ENCODE measurements around the gene PIH1D1. TPM values are rescaled to one million over a fixed set of nuclear protein-coding genes. Genes with fewer than 3 reads are reported as not detected.

PIH1D1 gene
- total and polyA plus RNA-seq, 4 donors, result 45.0 to 124 (median 64.2) TPM

GRCh38 chr19:49403404-49404187 is 48.0 kb downstream of the PIH1D1 start:
- DNase-seq (no peak), ATAC-seq (ENCODE audit: low FRiP score) (no peak)
- H3K4me1 ChIP-seq (ENCODE audit: control insufficient read depth in 1 of 2, insufficient read depth in 2 of 2, low read length in 2 of 2), result no peaks in the 10 kb centered on the region
- H3K27me3 ChIP-seq (ENCODE audit: control insufficient read depth in 1 of 2, insufficient read depth in 2 of 2, low read length in 1 of 2), result no peaks in the 10 kb centered on the region
- H3K4me3 ChIP-seq (ENCODE audit: low read length in 2 of 2), result no peak overlapping the region
- 65 to 68% methylated on average over 7 of the region's 7 CpGs for WGBS, 2 donors
- no peaks in the 10 kb centered on the region for H3K9me3 ChIP-seq (ENCODE audit: control insufficient read depth, low read length)
- no peaks in the 10 kb centered on the region for H3K36me3 ChIP-seq (ENCODE audit: control insufficient read depth in 1 of 2, insufficient read depth in 2 of 2, low read length in 1 of 2)
- intact Hi-C loops (cut with DNase I), result no loop called here
- H3K27ac ChIP-seq (ENCODE audit: low read depth in 1 of 2, low read length in 2 of 2), result no peak overlapping the region

- no peak overlapping the region for H3K4me3 ChIP-seq (ENCODE audit: low read length in 2 of 2)
- DNase-seq (no peak), ATAC-seq (ENCODE audit: low FRiP score) (no peak)
- intact Hi-C loops (cut with DNase I), result no loop called here
- H3K9me3 ChIP-seq (ENCODE audit: control insufficient read depth, low read length), result no peaks in the 10 kb centered on the region
- no peaks in the 10 kb centered on the region for H3K27me3 ChIP-seq (ENCODE audit: control insufficient read depth in 1 of 2, insufficient read depth in 2 of 2, low read length in 1 of 2)
- WGBS, 2 donors, result 85 to 90% methylated on average over 6 of the region's 6 CpGs
- H3K27ac ChIP-seq (ENCODE audit: low read depth in 1 of 2, low read length in 2 of 2), result no peak overlapping the region
- no peaks in the 10 kb centered on the region for H3K4me1 ChIP-seq (ENCODE audit: control insufficient read depth in 1 of 2, insufficient read depth in 2 of 2, low read length in 2 of 2)
- no peaks in the 10 kb centered on the region for H3K36me3 ChIP-seq (ENCODE audit: control insufficient read depth in 1 of 2, insufficient read depth in 2 of 2, low read length in 1 of 2)
Measured at GRCh38 chr19:49400029-49400428, 51.6 kb downstream of the PIH1D1 start.

- DNase-seq (no peak), ATAC-seq (ENCODE audit: low FRiP score) (no peak)
- H3K9me3 ChIP-seq (ENCODE audit: control insufficient read depth, low read length), result no peaks in the 10 kb centered on the region
- intact Hi-C loops (cut with DNase I), result loop anchor here (5.0 to 10.0 kb wide), 2 partner anchors 146 to 163 kb away; no protein-coding TSS in a partner anchor
- H3K27ac ChIP-seq (ENCODE audit: low read depth in 1 of 2, low read length in 2 of 2), result no peak overlapping the region
- no peak overlapping the region for H3K4me3 ChIP-seq (ENCODE audit: low read length in 2 of 2)
- no peaks in the 10 kb centered on the region for H3K27me3 ChIP-seq (ENCODE audit: control insufficient read depth in 1 of 2, insufficient read depth in 2 of 2, low read length in 1 of 2)
- WGBS, 2 donors, result 86 to 88% methylated on average over 6 of the region's 6 CpGs
- no peaks in the 10 kb centered on the region for H3K4me1 ChIP-seq (ENCODE audit: control insufficient read depth in 1 of 2, insufficient read depth in 2 of 2, low read length in 2 of 2)
- H3K36me3 ChIP-seq (ENCODE audit: control insufficient read depth in 1 of 2, insufficient read depth in 2 of 2, low read length in 1 of 2), result no peaks in the 10 kb centered on the region
Measured at GRCh38 chr19:49398931-49399330, 52.7 kb downstream of the PIH1D1 start.

GRCh38 chr19:49398001-49398615 is 53.5 kb downstream of the PIH1D1 start:
- Histone ChIP-seq H3K9me3 (ENCODE audit: control insufficient read depth, low read length) (no peaks in the 10 kb centered on the region), H3K4me3 (ENCODE audit: low read length in 2 of 2) (no peak overlapping the region), H3K27me3 (ENCODE audit: control insufficient read depth in 1 of 2, insufficient read depth in 2 of 2, low read length in 1 of 2) (no peaks in the 10 kb centered on the region), H3K36me3 (ENCODE audit: control insufficient read depth in 1 of 2, insufficient read depth in 2 of 2, low read length in 1 of 2) (no peaks in the 10 kb centered on the region), H3K27ac (ENCODE audit: low read depth in 1 of 2, low read length in 2 of 2) (no peak overlapping the region), H3K4me1 (ENCODE audit: control insufficient read depth in 1 of 2, insufficient read depth in 2 of 2, low read length in 2 of 2) (no peaks in the 10 kb centered on the region)
- 71 to 75% methylated on average over 11 of the region's 11 CpGs for WGBS, 2 donors
- intact Hi-C loops (cut with DNase I), result loop anchor here (5.0 to 10.0 kb wide), 2 partner anchors 147 to 164 kb away; no protein-coding TSS in a partner anchor
- ATAC-seq (ENCODE audit: low FRiP score) (no peak), DNase-seq (no peak)

GRCh38 chr19:49396738-49397505 is 54.7 kb downstream of the PIH1D1 start:
- Histone ChIP-seq H3K4me3 (ENCODE audit: low read length in 2 of 2) (no peak overlapping the region), H3K27me3 (ENCODE audit: control insufficient read depth in 1 of 2, insufficient read depth in 2 of 2, low read length in 1 of 2) (no peaks in the 10 kb centered on the region), H3K36me3 (ENCODE audit: control insufficient read depth in 1 of 2, insufficient read depth in 2 of 2, low read length in 1 of 2) (no peaks in the 10 kb centered on the region), H3K9me3 (ENCODE audit: control insufficient read depth, low read length) (no peaks in the 10 kb centered on the region), H3K4me1 (ENCODE audit: control insufficient read depth in 1 of 2, insufficient read depth in 2 of 2, low read length in 2 of 2) (no peaks in the 10 kb centered on the region), H3K27ac (ENCODE audit: low read depth in 1 of 2, low read length in 2 of 2) (no peak overlapping the region)
- 80 to 81% methylated on average over 8 of the region's 8 CpGs for WGBS, 2 donors
- ATAC-seq (ENCODE audit: low FRiP score), result no peak
- intact Hi-C loops (cut with DNase I), result loop anchor here (5.0 to 10.0 kb wide), 2 partner anchors 148 to 165 kb away; no protein-coding TSS in a partner anchor
- DNase-seq, result no peak

Small RNAs within 50 kb of the gene (microRNA-seq; reads per million reads assigned to microRNA genes)
- 228 to 315 reads per million in 2 donors for gene MIR150

Other genes starting within 250 kb of the PIH1D1 start
- 1 to 10 TPM; 3.0 to 4.6 TPM for gene SLC6A16, start 126.6 kb downstream of the PIH1D1 start, total RNA-seq
- 10 to 100 TPM in 1 of 2 donors, 1 to 10 TPM in 1; 2.4 to 12.9 TPM for gene SLC6A16, start 126.6 kb downstream of the PIH1D1 start, polyA plus RNA-seq
- gene CD37, start 116.4 kb downstream of the PIH1D1 start, total RNA-seq, result 10 to 100 TPM; 18.3 to 40.1 TPM
- 10 to 100 TPM in 1 of 2 donors, 1 to 10 TPM in 1; 5.2 to 10.8 TPM for gene CD37, start 116.4 kb downstream of the PIH1D1 start, polyA plus RNA-seq
- gene TEAD2, start 89.4 kb downstream of the PIH1D1 start, total RNA-seq, result 10 to 100 TPM; 41.3 to 48.8 TPM
- gene TEAD2, start 89.4 kb downstream of the PIH1D1 start, polyA plus RNA-seq, result 10 to 100 TPM; 17.7 to 43.3 TPM
- under 1 TPM in 1 of 2 donors, not detected in 1; 0.69 TPM for gene DKKL1, start 87.9 kb downstream of the PIH1D1 start, total RNA-seq
- not detected for gene DKKL1, start 87.9 kb downstream of the PIH1D1 start, polyA plus RNA-seq
- gene KASH5, start 63.6 kb downstream of the PIH1D1 start, total RNA-seq, result not detected
- not detected for gene KASH5, start 63.6 kb downstream of the PIH1D1 start, polyA plus RNA-seq
- not detected for gene PTH2, start 28.4 kb downstream of the PIH1D1 start, total RNA-seq
- gene PTH2, start 28.4 kb downstream of the PIH1D1 start, polyA plus RNA-seq, result not detected
- gene GFY, start 26.4 kb downstream of the PIH1D1 start, total RNA-seq, result not detected
- not detected for gene GFY, start 26.4 kb downstream of the PIH1D1 start, polyA plus RNA-seq
- gene SLC17A7, start 10.3 kb downstream of the PIH1D1 start, total RNA-seq, result 1 to 10 TPM; 1.0 to 4.7 TPM
- gene SLC17A7, start 10.3 kb downstream of the PIH1D1 start, polyA plus RNA-seq, result under 1 TPM; 0.15 to 0.50 TPM
- 10 to 100 TPM; 17.1 to 23.7 TPM for gene ALDH16A1, start 1.4 kb upstream of the PIH1D1 start, total RNA-seq
- 10 to 100 TPM in 1 of 2 donors, 1 to 10 TPM in 1; 4.8 to 62.4 TPM for gene ALDH16A1, start 1.4 kb upstream of the PIH1D1 start, polyA plus RNA-seq
- gene FLT3LG, start 22.4 kb upstream of the PIH1D1 start, total RNA-seq, result 10 to 100 TPM in 1 of 2 donors, 1 to 10 TPM in 1; 6.3 to 17.6 TPM
- gene FLT3LG, start 22.4 kb upstream of the PIH1D1 start, polyA plus RNA-seq, result 10 to 100 TPM; 15.9 to 36.0 TPM
- gene RPL13A, start 35.8 kb upstream of the PIH1D1 start, total RNA-seq, result 1,000 to 10,000 TPM; 1,716 to 1,917 TPM
- 1,000 to 10,000 TPM; 3,431 to 4,797 TPM for gene RPL13A, start 35.8 kb upstream of the PIH1D1 start, polyA plus RNA-seq
- 1,000 to 10,000 TPM; 1,366 to 1,509 TPM for gene RPS11, start 44.6 kb upstream of the PIH1D1 start, total RNA-seq
- 1,000 to 10,000 TPM; 4,943 to 7,722 TPM for gene RPS11, start 44.6 kb upstream of the PIH1D1 start, polyA plus RNA-seq
- gene FCGRT, start 60.8 kb upstream of the PIH1D1 start, total RNA-seq, result 100 to 1,000 TPM; 204 to 287 TPM
- 100 to 1,000 TPM; 146 to 162 TPM for gene FCGRT, start 60.8 kb upstream of the PIH1D1 start, polyA plus RNA-seq
- gene RCN3, start 76.2 kb upstream of the PIH1D1 start, total RNA-seq, result 10 to 100 TPM; 82.6 to 90.2 TPM
- gene RCN3, start 76.2 kb upstream of the PIH1D1 start, polyA plus RNA-seq, result 100 to 1,000 TPM in 1 of 2 donors, 10 to 100 TPM in 1; 50.5 to 165 TPM
- 10 to 100 TPM; 38.8 to 40.5 TPM for gene NOSIP, start 128.7 kb upstream of the PIH1D1 start, total RNA-seq
- gene NOSIP, start 128.7 kb upstream of the PIH1D1 start, polyA plus RNA-seq, result 100 to 1,000 TPM in 1 of 2 donors, 10 to 100 TPM in 1; 52.5 to 135 TPM
- gene PRRG2, start 129.5 kb upstream of the PIH1D1 start, total RNA-seq, result 1 to 10 TPM in 1 of 2 donors, under 1 TPM in 1; 0.49 to 1.2 TPM
- gene PRRG2, start 129.5 kb upstream of the PIH1D1 start, polyA plus RNA-seq, result 1 to 10 TPM in 1 of 2 donors, not detected in 1; 4.1 TPM
- 10 to 100 TPM; 20.2 to 31.3 TPM for gene PRR12, start 139.4 kb upstream of the PIH1D1 start, total RNA-seq
- 10 to 100 TPM in 1 of 2 donors, 1 to 10 TPM in 1; 2.6 to 10.1 TPM for gene PRR12, start 139.4 kb upstream of the PIH1D1 start, polyA plus RNA-seq
- gene RRAS, start 188.3 kb upstream of the PIH1D1 start, total RNA-seq, result 100 to 1,000 TPM; 139 to 167 TPM
- gene RRAS, start 188.3 kb upstream of the PIH1D1 start, polyA plus RNA-seq, result 100 to 1,000 TPM; 320 to 407 TPM
- 10 to 100 TPM; 53.0 to 54.5 TPM for gene SCAF1, start 190.4 kb upstream of the PIH1D1 start, total RNA-seq
- 10 to 100 TPM; 10.1 to 19.0 TPM for gene SCAF1, start 190.4 kb upstream of the PIH1D1 start, polyA plus RNA-seq
- gene IRF3, start 214.0 kb upstream of the PIH1D1 start, total RNA-seq, result 10 to 100 TPM; 53.7 to 82.7 TPM
- 100 to 1,000 TPM in 1 of 2 donors, 10 to 100 TPM in 1; 37.8 to 278 TPM for gene IRF3, start 214.0 kb upstream of the PIH1D1 start, polyA plus RNA-seq
- gene BCL2L12, start 214.1 kb upstream of the PIH1D1 start, total RNA-seq, result 10 to 100 TPM in 1 of 2 donors, 1 to 10 TPM in 1; 9.9 to 14.0 TPM
- 10 to 100 TPM in 1 of 2 donors, 1 to 10 TPM in 1; 5.8 to 16.4 TPM for gene BCL2L12, start 214.1 kb upstream of the PIH1D1 start, polyA plus RNA-seq
- 10 to 100 TPM; 76.5 to 88.3 TPM for gene PRMT1, start 225.5 kb upstream of the PIH1D1 start, total RNA-seq
- gene PRMT1, start 225.5 kb upstream of the PIH1D1 start, polyA plus RNA-seq, result 100 to 1,000 TPM in 1 of 2 donors, 10 to 100 TPM in 1; 68.5 to 110 TPM
- gene ADM5, start 237.8 kb upstream of the PIH1D1 start, total RNA-seq, result 1 to 10 TPM in 1 of 2 donors, under 1 TPM in 1; 0.94 to 4.8 TPM
- gene ADM5, start 237.8 kb upstream of the PIH1D1 start, polyA plus RNA-seq, result under 1 TPM; 0.13 to 0.63 TPM
- gene CPT1C, start 239.3 kb upstream of the PIH1D1 start, total RNA-seq, result 10 to 100 TPM in 1 of 2 donors, 1 to 10 TPM in 1; 6.5 to 24.4 TPM
- 1 to 10 TPM; 1.9 to 5.7 TPM for gene CPT1C, start 239.3 kb upstream of the PIH1D1 start, polyA plus RNA-seq

Data from aorta (tissue), 5 donors.